Ovary (tissue), 9 donors: ENCODE measurements around the gene STK38L. TPM values are rescaled to one million over a fixed set of nuclear protein-coding genes. Genes with fewer than 3 reads are reported as not detected.

Experiments used
- DNase-seq, 5 donors: peaks; one replicate each; pipeline ENCODE4 v3.0.0-alpha.2; 2019 to 2020
- H3K27ac ChIP-seq, 2 donors: fragments of 200-600 bp; one replicate each; pipeline versions ENCODE4 v1.5.1 to v1.8.0; 2019 to 2022
- H3K27me3 ChIP-seq: fragments of 200-600 bp; one replicate; pipeline ENCODE4 v1.8.0; 2022
- H3K36me3 ChIP-seq: fragments of 200-600 bp; sonication (generic); one replicate; pipeline ENCODE4 v1.5.1; 2019
- H3K4me1 ChIP-seq: one replicate; pipeline ENCODE4 v1.8.1; 2013; ENCODE audit warnings: mild to moderate bottlenecking, moderate library complexity; ENCODE audit not compliant: insufficient read depth
- H3K4me3 ChIP-seq: fragments of 200-600 bp; sonication (generic); one replicate; pipeline ENCODE4 v1.5.1; 2017
- H3K9me3 ChIP-seq, 2 donors: fragments of 200-600 bp in 1 of 2; sonication (generic) in 1 of 2; one replicate each; pipeline versions ENCODE4 v1.5.1 to v1.8.1; 2013 to 2019; ENCODE audit warnings: mild to moderate bottlenecking in 1 of 2, moderate library complexity in 1 of 2
- CTCF ChIP-seq, 3 donors: fragments of 450-650 bp in 2 of 3; fragments of 200-600 bp in 1 of 3; IDR thresholded peaks; one replicate each; pipeline versions ENCODE4 v1.5.1 to v1.8.0; 2016 to 2022; ENCODE audit warnings: antibody characterized with exemption in 3 of 3, mild to moderate bottlenecking in 1 of 3
- EP300 ChIP-seq: sonication (generic); formaldehyde crosslinking; IDR thresholded peaks from one replicate; pipeline ENCODE4 v1.6.1; 2017; ENCODE audit warnings: antibody characterized with exemption
- POLR2A ChIP-seq: fragments of 450-650 bp; IDR thresholded peaks from one replicate; pipeline ENCODE4 v1.6.1; 2017; ENCODE audit warnings: antibody characterized with exemption, mild to moderate bottlenecking, moderate library complexity
- WGBS, 3 donors: extraction: QIAGEN DNeasy Blood & Tissue Kit in 1 of 3; methylation state at CpG; one replicate each; pipeline versions ENCODE4 v1.1.5 to v1.1.7; 2013 to 2017; 5-methylcytosine and 5-hydroxymethylcytosine counted together
- intact Hi-C, 4 donors: fragments of 100-400 bp; cut with DNase I; formaldehyde crosslinking; loops; one replicate each; pipeline versions ENCODE4 v1.11.0 to v1.15.1; 2022 to 2023
- polyA plus RNA-seq, 2 donors: library from polyadenylated mRNA; stranded (reverse); fragments of 200-250 nt in 1 of 2; fragments of 350-450 nt in 1 of 2; fragmentation: Illumina TruSeq in 1 of 2; extraction: RNeasy Lipid Tissue Mini Kit (QIAGEN cat#74804) in 1 of 2; gene quantifications; one replicate each; pipeline ENCODE4 v1.2.3, GENCODE V29; 2013 to 2014
- total RNA-seq, 7 donors: library from RNA; depleted of rRNA in 2 of 7; stranded (reverse); fragments of >200 nt in 2 of 7; fragmentation: NEBNext Ultra II Directional in 3 of 7; extraction: Animal tissue kit (Norgen Biotek cat#: 25700) in 3 of 7; gene quantifications; one replicate each; pipeline versions ENCODE4 v1.1.0 to v1.2.4, GENCODE V29; 2016 to 2023
- donor health status: DM: no; HTN: no; CAD: no; lungs with moderate emphysema.
- donor health status: DM: no; HTN: no; CAD: no.
- donor health status: Bipolar disorder and iron deficiency.
- donor health status: DM: yes; HTN: yes; CAD: no.
- donor health status: DM: no; HTN: no; CAD: no.
- donor health status: DM: yes; HTN: yes; CAD: no.

Gene STK38L
- total and polyA plus RNA-seq, 9 donors = 7.4 to 24.7 (median 16.8) TPM

- Histone ChIP-seq H3K4me1 (peaks cover 3% of the 10 kb centered on the region), H3K9me3 (no peaks in the 10 kb centered on the region), H3K36me3 (no peaks in the 10 kb centered on the region), H3K27me3 (no peaks in the 10 kb centered on the region), H3K4me3 (no peak overlapping the region), H3K27ac (no peak overlapping the region)
- no peak for DNase-seq
- TF ChIP-seq POLR2A (no peak), EP300 (no peak), CTCF (IDR thresholded peaks at IDR 0.05) (no peak)
- WGBS, 3 donors = 74 to 85% (median 81%) methylated on average over 2 of the region's 2 CpGs
- intact Hi-C loops = no loop called here
Observed at GRCh38 chr12:27279826-27280225, 35.7 kb downstream of the STK38L start.

GRCh38 chr12:27280412-27280811 is 36.3 kb downstream of the STK38L start:
- Histone ChIP-seq H3K27ac (no peak overlapping the region), H3K4me3 (no peak overlapping the region), H3K4me1 (peaks cover 3% of the 10 kb centered on the region), H3K9me3 (no peaks in the 10 kb centered on the region), H3K27me3 (no peaks in the 10 kb centered on the region), H3K36me3 (no peaks in the 10 kb centered on the region)
- intact Hi-C loops = no loop called here
- TF ChIP-seq EP300 (no peak), CTCF (IDR thresholded peaks at IDR 0.05) (no peak), POLR2A (no peak)
- no peak for DNase-seq
- WGBS, 3 donors = 85 to 90% (median 85%) methylated on average over 5 of the region's 5 CpGs

GRCh38 chr12:27282754-27283153 is 38.7 kb downstream of the STK38L start:
- H3K9me3 ChIP-seq = no peaks in the 10 kb centered on the region
- intact Hi-C loops = no loop called here
- DNase-seq = no peak
- H3K36me3 ChIP-seq = no peaks in the 10 kb centered on the region
- H3K4me1 ChIP-seq = peaks cover 4% of the 10 kb centered on the region
- no peak for TF ChIP-seq EP300
- TF ChIP-seq POLR2A = no peak
- TF ChIP-seq CTCF (IDR thresholded peaks at IDR 0.05) = no peak
- H3K4me3 ChIP-seq = no peak overlapping the region
- no peaks in the 10 kb centered on the region for H3K27me3 ChIP-seq
- no peak overlapping the region for H3K27ac ChIP-seq
- 95 to 100% (median 97%) methylated on average over 2 of the region's 2 CpGs for WGBS, 3 donors

- 93 to 96% (median 93%) methylated on average over 3 of the region's 3 CpGs for WGBS, 3 donors
- H3K27me3 ChIP-seq = no peaks in the 10 kb centered on the region
- intact Hi-C loops = no loop called here
- H3K36me3 ChIP-seq = no peaks in the 10 kb centered on the region
- no peak overlapping the region for H3K27ac ChIP-seq
- no peak overlapping the region for H3K4me3 ChIP-seq
- H3K4me1 ChIP-seq = peaks cover 1% of the 10 kb centered on the region
- no peak for DNase-seq
- H3K9me3 ChIP-seq = no peaks in the 10 kb centered on the region
- TF ChIP-seq EP300 = no peak
- TF ChIP-seq CTCF (IDR thresholded peaks at IDR 0.05) = no peak
- no peak for TF ChIP-seq POLR2A
Observed at GRCh38 chr12:27284021-27284420, 39.9 kb downstream of the STK38L start.

- 63 to 70% (median 64%) methylated on average over 2 of the region's 2 CpGs for WGBS, 3 donors
Observed at GRCh38 chr12:27284751-27285150, 40.7 kb downstream of the STK38L start.

More at GRCh38 chr12:27284751-27285150, 40.7 kb downstream of the STK38L start:
- Histone ChIP-seq H3K36me3 (no peaks in the 10 kb centered on the region), H3K9me3 (no peaks in the 10 kb centered on the region), H3K4me3 (no peak overlapping the region), H3K27me3 (no peaks in the 10 kb centered on the region), H3K4me1 (peaks cover 1% of the 10 kb centered on the region), H3K27ac (no peak overlapping the region)
- no peak for DNase-seq
- intact Hi-C loops = no loop called here
- TF ChIP-seq EP300 (no peak), CTCF (IDR thresholded peaks at IDR 0.05) (no peak), POLR2A (no peak)
